Tibial artery (tissue), 4 donors: Measurements from ENCODE around the gene MBD2.

Experiments used
- DNase-seq, 2 donors: peaks; one replicate each; pipeline ENCODE4 v3.0.0-alpha.2; 2019
- H3K27ac ChIP-seq, 2 donors: fragments of 200-600 bp; sonication (generic) in 1 of 2; 1 replicate in 1 of 2; 2 replicates in 1 of 2; pipeline ENCODE4 v1.5.1; 2018 to 2019; ENCODE audit warnings: mild to moderate bottlenecking in 1 of 2
- H3K27me3 ChIP-seq, 2 donors: fragments of 200-600 bp; sonication (generic) in 1 of 2; one replicate each; pipeline versions ENCODE4 v1.5.1 to v1.6.0; 2016 to 2019
- H3K36me3 ChIP-seq, 3 donors: fragments of 200-600 bp; sonication (generic) in 2 of 3; one replicate each; pipeline ENCODE4 v1.5.1; 2016 to 2019; ENCODE audit warnings: mild to moderate bottlenecking in 2 of 3
- H3K4me1 ChIP-seq, 4 donors: fragments of 200-600 bp; sonication (generic) in 2 of 4; 1 replicate in 3 of 4; 2 replicates in 1 of 4; pipeline ENCODE4 v1.5.1; 2016 to 2019
- H3K4me3 ChIP-seq, 2 donors: fragments of 200-600 bp; sonication (generic) in 1 of 2; 1 replicate in 1 of 2; 2 replicates in 1 of 2; pipeline ENCODE4 v1.5.1; 2018 to 2019; ENCODE audit warnings: mild to moderate bottlenecking in 2 of 2
- H3K9me3 ChIP-seq, 3 donors: fragments of 200-600 bp; sonication (generic) in 1 of 3; one replicate each; pipeline ENCODE4 v1.5.1; 2016 to 2019
- intact Hi-C: fragments of 100-400 bp; cut with DNase I; formaldehyde crosslinking; loops from one replicate; pipeline ENCODE4 v1.15.0; 2023; ENCODE audit warnings: low total_unique reads
- TF ChIP-seq, protein P1 (sequence below), 2 experiments: fragments of 200-600 bp in 1 of 2; fragments of 450-650 bp in 1 of 2; IDR thresholded peaks; one replicate each; pipeline ENCODE4 v1.5.1; 2017 to 2019; ENCODE audit warnings: antibody characterized with exemption in 2 of 2, mild to moderate bottlenecking in 1 of 2, moderate library complexity in 1 of 2

Gene MBD2

GRCh38 chr18:54165450-54165849 lies 59.0 kb downstream of the MBD2 start:
- Histone ChIP-seq H3K4me3 (no peak overlapping the region), H3K36me3 (peaks cover 42 to 50% (median 46%) of the 10 kb centered on the region in 3 donors), H3K27me3 (no peaks in the 10 kb centered on the region), H3K9me3 (no peaks in the 10 kb centered on the region), H3K4me1 (peaks cover 0 to 9% (median 0%) of the 10 kb centered on the region in 4 donors), H3K27ac (no peak overlapping the region)
- TF ChIP-seq, protein P1, sequence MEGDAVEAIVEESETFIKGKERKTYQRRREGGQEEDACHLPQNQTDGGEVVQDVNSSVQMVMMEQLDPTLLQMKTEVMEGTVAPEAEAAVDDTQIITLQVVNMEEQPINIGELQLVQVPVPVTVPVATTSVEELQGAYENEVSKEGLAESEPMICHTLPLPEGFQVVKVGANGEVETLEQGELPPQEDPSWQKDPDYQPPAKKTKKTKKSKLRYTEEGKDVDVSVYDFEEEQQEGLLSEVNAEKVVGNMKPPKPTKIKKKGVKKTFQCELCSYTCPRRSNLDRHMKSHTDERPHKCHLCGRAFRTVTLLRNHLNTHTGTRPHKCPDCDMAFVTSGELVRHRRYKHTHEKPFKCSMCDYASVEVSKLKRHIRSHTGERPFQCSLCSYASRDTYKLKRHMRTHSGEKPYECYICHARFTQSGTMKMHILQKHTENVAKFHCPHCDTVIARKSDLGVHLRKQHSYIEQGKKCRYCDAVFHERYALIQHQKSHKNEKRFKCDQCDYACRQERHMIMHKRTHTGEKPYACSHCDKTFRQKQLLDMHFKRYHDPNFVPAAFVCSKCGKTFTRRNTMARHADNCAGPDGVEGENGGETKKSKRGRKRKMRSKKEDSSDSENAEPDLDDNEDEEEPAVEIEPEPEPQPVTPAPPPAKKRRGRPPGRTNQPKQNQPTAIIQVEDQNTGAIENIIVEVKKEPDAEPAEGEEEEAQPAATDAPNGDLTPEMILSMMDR (IDR thresholded peaks at IDR 0.05), result no peak
- intact Hi-C loops, result no loop called here
- no peak for DNase-seq

- Histone ChIP-seq H3K4me3 (no peak overlapping the region), H3K27ac (no peak overlapping the region), H3K27me3 (no peaks in the 10 kb centered on the region), H3K9me3 (no peaks in the 10 kb centered on the region), H3K36me3 (peaks cover 55 to 68% (median 64%) of the 10 kb centered on the region in 3 donors), H3K4me1 (peaks cover 0 to 9% (median 0%) of the 10 kb centered on the region in 4 donors)
- TF ChIP-seq, protein P1 (IDR thresholded peaks at IDR 0.05), result no peak
- intact Hi-C loops, result no loop called here
- no peak for DNase-seq
These were observed 61.0 kb downstream of the MBD2 start for GRCh38 chr18:54163453-54163852.

DNA sequence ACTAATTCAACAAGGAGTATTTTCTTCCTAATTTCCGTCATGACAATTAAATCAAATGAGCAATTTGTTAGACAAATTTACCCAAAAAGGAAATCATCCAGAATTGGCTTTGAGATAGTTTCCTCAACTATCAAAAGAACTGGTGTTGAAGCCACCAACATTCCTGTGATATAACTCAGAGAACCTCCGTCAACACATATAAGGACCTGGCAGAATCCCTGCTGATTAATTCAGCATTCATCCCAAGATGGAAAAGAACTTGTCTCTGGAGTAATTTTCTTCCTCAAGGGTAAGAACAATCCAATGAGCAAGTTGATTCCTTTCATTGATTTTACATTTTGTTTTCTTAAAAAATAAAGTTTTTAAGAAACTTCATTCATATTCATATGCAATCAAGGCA lies 62.0 kb downstream of the MBD2 start:
- TF ChIP-seq, protein P1 (IDR thresholded peaks at IDR 0.05), result no peak

DNA sequence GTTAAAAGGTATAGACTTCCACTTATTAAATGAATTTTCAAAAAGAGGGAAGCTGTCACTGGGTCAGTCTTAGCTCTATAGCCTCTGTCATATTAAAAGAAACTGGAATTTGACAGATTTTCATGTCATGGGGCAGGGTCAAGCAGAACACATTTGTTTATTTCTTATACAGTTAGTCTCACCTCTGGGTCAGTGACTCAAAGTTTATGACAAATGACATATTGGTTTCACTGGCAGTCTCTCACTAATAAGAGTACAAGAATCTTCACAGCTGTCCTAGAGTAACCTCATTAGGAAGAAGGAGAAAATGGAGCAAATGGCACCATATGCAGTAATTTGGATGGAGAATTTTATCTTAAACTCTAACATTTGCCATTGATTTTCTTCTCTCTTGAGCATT lies 63.2 kb downstream of the MBD2 start:
- intact Hi-C loops, result no loop called here
- Histone ChIP-seq H3K4me3 (no peak overlapping the region), H3K27ac (no peak overlapping the region), H3K9me3 (no peaks in the 10 kb centered on the region), H3K36me3 (peaks cover 55 to 84% (median 81%) of the 10 kb centered on the region in 3 donors), H3K4me1 (peaks cover 0 to 9% (median 0%) of the 10 kb centered on the region in 4 donors), H3K27me3 (no peaks in the 10 kb centered on the region)
- TF ChIP-seq, protein P1 (IDR thresholded peaks at IDR 0.05), result no peak
- no peak for DNase-seq

More for the DNA sequence above, 62.0 kb downstream of the MBD2 start:
- H3K27me3 ChIP-seq, result no peaks in the 10 kb centered on the region
- intact Hi-C loops, result no loop called here
- peaks cover 0 to 9% (median 0%) of the 10 kb centered on the region in 4 donors for H3K4me1 ChIP-seq
- H3K4me3 ChIP-seq, result no peak overlapping the region
- H3K27ac ChIP-seq, result no peak overlapping the region
- peaks cover 55 to 78% (median 74%) of the 10 kb centered on the region in 3 donors for H3K36me3 ChIP-seq
- no peak for DNase-seq
- no peaks in the 10 kb centered on the region for H3K9me3 ChIP-seq

DNA sequence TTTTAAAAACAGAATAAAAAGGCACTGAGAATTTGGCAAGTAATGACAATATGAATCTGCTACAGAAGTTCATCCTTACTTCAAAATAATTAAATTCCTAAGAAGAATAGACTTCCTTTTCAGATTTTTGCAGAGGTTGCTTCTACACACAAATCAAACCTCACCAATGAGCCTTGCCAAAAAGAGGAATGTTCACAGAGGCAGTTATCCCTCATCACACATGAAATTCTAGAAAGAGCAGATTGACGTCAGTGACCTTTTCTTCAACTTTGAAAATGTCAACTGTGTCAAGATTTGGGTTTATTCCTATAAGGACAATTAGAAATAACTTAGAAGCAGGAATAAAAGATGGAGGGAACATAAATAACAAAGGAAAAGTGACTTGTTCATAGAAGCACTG lies 64.6 kb downstream of the MBD2 start:
- TF ChIP-seq, protein P1 (IDR thresholded peaks at IDR 0.05), result no peak
- Histone ChIP-seq H3K4me1 (peaks cover 0 to 9% (median 0%) of the 10 kb centered on the region in 4 donors), H3K4me3 (no peak overlapping the region), H3K27ac (no peak overlapping the region), H3K9me3 (no peaks in the 10 kb centered on the region), H3K36me3 (peaks cover 46 to 79% (median 72%) of the 10 kb centered on the region in 3 donors), H3K27me3 (no peaks in the 10 kb centered on the region)
- no peak for DNase-seq
- intact Hi-C loops, result no loop called here
